SK-N-SH treated with all-trans-retinoic acid at 6 μM for 48 hours (cell line): Measurements from ENCODE around the gene ELP4.

Source experiments
- ARNTL ChIP-seq: fragments of 450-650 bp; formaldehyde crosslinking; IDR thresholded peaks from 2 replicates; pipeline ENCODE4 v1.5.0; 2020; ENCODE audit warnings: low read depth, mild to moderate bottlenecking, moderate library complexity, borderline replicate concordance
- CSDC2 ChIP-seq: fragments of 250-450 bp; sonication (Bioruptor Pico); IDR thresholded peaks from 2 replicates; pipeline ENCODE4 v1.5.0; 2020; ENCODE audit warnings: mild to moderate bottlenecking, moderate library complexity
- ESRRG ChIP-seq: fragments of 250-450 bp; sonication (Bioruptor Pico); IDR thresholded peaks from 2 replicates; pipeline ENCODE4 v1.6.1; 2021; ENCODE audit warnings: mild to moderate bottlenecking
- ISL1 ChIP-seq: fragments of 250-450 bp; sonication (Bioruptor Pico); IDR thresholded peaks from 2 replicates; pipeline ENCODE4 v2.1.2; 2022; ENCODE audit warnings: mild to moderate bottlenecking, moderate library complexity
- OSR1 ChIP-seq: fragments of 250-450 bp; sonication (Bioruptor Pico); IDR thresholded peaks from 2 replicates; pipeline ENCODE4 v1.8.0; 2022; ENCODE audit warnings: moderate library complexity, mild to moderate bottlenecking, inconsistent platforms
- RARB ChIP-seq: fragments of 250-450 bp; sonication (Bioruptor Pico); IDR thresholded peaks from 2 replicates; pipeline ENCODE4 v1.8.0; 2021; ENCODE audit warnings: mild to moderate bottlenecking, moderate library complexity
- SNAI2 ChIP-seq: fragments of 250-450 bp; sonication (Bioruptor Pico); IDR thresholded peaks from 2 replicates; pipeline ENCODE4 v1.5.0; 2020; ENCODE audit warnings: mild to moderate bottlenecking, moderate library complexity
- ZFP3 ChIP-seq: fragments of 250-450 bp; sonication (Bioruptor Pico); IDR thresholded peaks from 2 replicates; pipeline ENCODE4 v1.5.0; 2020; ENCODE audit warnings: mild to moderate bottlenecking, moderate library complexity
- ZFP30 ChIP-seq: fragments of 450-650 bp; formaldehyde crosslinking; IDR thresholded peaks from 2 replicates; pipeline ENCODE4 v1.5.0; 2022; ENCODE audit warnings: mild to moderate bottlenecking, moderate library complexity
- TF ChIP-seq, protein P1 (sequence below): fragments of 250-450 bp; sonication (Bioruptor Pico); IDR thresholded peaks from 2 replicates; pipeline ENCODE4 v1.5.1; 2020; ENCODE audit warnings: low read depth, mild to moderate bottlenecking, moderate library complexity
- TF ChIP-seq, protein P2 (sequence below): fragments of 250-450 bp; sonication (Bioruptor Pico); IDR thresholded peaks from 2 replicates; pipeline ENCODE4 v1.8.0; 2020; ENCODE audit warnings: mild to moderate bottlenecking, moderate library complexity, borderline replicate concordance
- TF ChIP-seq, protein P3 (sequence below): fragments of 250-450 bp; sonication (Bioruptor Pico); IDR thresholded peaks from 2 replicates; pipeline ENCODE4 v1.8.0; 2021; ENCODE audit warnings: low read depth, mild to moderate bottlenecking, moderate library complexity, borderline replicate concordance

DNA sequence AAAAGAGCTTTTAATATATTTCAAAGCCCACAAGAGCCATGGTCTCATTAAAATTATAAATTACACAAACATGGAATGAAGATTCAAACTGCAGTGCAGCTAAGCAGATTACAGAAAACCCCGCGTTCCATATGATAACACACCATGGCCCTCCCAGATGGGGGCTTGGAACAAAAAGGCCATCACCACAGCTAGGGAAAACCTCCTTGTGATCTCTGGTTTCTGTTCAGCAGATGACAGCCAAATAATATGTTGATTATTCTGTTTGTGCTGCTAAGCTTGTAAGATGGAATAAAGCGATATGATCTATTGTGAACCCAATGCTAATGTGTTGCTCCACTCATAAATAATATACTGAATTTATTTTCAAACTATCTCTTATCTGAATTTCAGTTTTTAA, 28.6 kb upstream of the ELP4 start:
- TF ChIP-seq, protein P1, sequence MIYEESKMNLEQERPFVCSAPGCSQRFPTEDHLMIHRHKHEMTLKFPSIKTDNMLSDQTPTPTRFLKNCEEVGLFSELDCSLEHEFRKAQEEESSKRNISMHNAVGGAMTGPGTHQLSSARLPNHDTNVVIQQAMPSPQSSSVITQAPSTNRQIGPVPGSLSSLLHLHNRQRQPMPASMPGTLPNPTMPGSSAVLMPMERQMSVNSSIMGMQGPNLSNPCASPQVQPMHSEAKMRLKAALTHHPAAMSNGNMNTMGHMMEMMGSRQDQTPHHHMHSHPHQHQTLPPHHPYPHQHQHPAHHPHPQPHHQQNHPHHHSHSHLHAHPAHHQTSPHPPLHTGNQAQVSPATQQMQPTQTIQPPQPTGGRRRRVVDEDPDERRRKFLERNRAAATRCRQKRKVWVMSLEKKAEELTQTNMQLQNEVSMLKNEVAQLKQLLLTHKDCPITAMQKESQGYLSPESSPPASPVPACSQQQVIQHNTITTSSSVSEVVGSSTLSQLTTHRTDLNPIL: no peak
- TF ChIP-seq ARNTL: no peak
- TF ChIP-seq, protein P2, sequence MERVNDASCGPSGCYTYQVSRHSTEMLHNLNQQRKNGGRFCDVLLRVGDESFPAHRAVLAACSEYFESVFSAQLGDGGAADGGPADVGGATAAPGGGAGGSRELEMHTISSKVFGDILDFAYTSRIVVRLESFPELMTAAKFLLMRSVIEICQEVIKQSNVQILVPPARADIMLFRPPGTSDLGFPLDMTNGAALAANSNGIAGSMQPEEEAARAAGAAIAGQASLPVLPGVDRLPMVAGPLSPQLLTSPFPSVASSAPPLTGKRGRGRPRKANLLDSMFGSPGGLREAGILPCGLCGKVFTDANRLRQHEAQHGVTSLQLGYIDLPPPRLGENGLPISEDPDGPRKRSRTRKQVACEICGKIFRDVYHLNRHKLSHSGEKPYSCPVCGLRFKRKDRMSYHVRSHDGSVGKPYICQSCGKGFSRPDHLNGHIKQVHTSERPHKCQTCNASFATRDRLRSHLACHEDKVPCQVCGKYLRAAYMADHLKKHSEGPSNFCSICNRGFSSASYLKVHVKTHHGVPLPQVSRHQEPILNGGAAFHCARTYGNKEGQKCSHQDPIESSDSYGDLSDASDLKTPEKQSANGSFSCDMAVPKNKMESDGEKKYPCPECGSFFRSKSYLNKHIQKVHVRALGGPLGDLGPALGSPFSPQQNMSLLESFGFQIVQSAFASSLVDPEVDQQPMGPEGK (CRISPR knock-in tag): no peak
- TF ChIP-seq ISL1 (CRISPR knock-in tag): no peak
- TF ChIP-seq ZFP30 (CRISPR knock-in tag): no peak
- no peak for TF ChIP-seq SNAI2 (CRISPR knock-in tag)
- TF ChIP-seq RARB (CRISPR knock-in tag): no peak
- no peak for TF ChIP-seq OSR1 (CRISPR knock-in tag)
- TF ChIP-seq, protein P3, sequence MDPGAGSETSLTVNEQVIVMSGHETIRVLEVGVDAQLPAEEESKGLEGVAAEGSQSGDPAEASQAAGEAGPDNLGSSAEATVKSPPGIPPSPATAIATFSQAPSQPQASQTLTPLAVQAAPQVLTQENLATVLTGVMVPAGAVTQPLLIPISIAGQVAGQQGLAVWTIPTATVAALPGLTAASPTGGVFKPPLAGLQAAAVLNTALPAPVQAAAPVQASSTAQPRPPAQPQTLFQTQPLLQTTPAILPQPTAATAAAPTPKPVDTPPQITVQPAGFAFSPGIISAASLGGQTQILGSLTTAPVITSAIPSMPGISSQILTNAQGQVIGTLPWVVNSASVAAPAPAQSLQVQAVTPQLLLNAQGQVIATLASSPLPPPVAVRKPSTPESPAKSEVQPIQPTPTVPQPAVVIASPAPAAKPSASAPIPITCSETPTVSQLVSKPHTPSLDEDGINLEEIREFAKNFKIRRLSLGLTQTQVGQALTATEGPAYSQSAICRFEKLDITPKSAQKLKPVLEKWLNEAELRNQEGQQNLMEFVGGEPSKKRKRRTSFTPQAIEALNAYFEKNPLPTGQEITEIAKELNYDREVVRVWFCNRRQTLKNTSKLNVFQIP (CRISPR knock-in tag): no peak
- no peak for TF ChIP-seq ESRRG (CRISPR knock-in tag)
- no peak for TF ChIP-seq CSDC2 (CRISPR knock-in tag)
- no peak for TF ChIP-seq ZFP3
